Stimulated activated CD8-positive, alpha-beta memory T cell treated with anti-CD3 and anti-CD28 coated beads, Interleukin-7, amount 100 ng/mL, for 1 hour (primary cell): ENCODE data around the gene GNB1L.
"Not testable (repeated sequence)": the region's sequence is repeated elsewhere in the genome, so short reads cannot be mapped to it uniquely, and the experiment has no call there.

Source experiments
- DNase-seq, 2 donors: peaks; one replicate each; pipeline ENCODE4 v3.0.0-alpha.2; 2020; ENCODE audit warnings: low read depth in 2 of 2

Gene GNB1L

DNA sequence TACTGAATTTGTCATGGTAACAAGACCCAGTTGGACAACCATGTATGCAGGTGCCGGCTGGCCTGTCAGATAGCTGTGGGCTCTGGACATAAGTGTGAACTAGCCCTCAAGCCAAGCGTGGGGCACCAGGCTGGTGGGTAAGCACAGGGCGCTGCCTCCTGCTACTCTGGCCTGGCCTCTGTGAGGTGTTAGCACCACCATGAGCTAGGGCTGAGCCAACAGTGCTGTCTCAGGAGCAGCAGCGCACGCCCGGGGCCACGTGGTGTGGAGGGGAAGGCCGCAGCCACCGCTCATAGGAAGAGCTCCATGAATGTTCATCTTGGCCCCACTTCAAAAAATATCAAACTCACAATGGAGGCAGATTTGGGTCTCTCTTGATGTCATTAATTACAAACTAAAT is 35.3 kb upstream of the GNB1L start:
- no peak for DNase-seq

- no peak for DNase-seq
Measured at GRCh38 chr22:19888131-19888746, 33.6 kb upstream of the GNB1L start.

DNA sequence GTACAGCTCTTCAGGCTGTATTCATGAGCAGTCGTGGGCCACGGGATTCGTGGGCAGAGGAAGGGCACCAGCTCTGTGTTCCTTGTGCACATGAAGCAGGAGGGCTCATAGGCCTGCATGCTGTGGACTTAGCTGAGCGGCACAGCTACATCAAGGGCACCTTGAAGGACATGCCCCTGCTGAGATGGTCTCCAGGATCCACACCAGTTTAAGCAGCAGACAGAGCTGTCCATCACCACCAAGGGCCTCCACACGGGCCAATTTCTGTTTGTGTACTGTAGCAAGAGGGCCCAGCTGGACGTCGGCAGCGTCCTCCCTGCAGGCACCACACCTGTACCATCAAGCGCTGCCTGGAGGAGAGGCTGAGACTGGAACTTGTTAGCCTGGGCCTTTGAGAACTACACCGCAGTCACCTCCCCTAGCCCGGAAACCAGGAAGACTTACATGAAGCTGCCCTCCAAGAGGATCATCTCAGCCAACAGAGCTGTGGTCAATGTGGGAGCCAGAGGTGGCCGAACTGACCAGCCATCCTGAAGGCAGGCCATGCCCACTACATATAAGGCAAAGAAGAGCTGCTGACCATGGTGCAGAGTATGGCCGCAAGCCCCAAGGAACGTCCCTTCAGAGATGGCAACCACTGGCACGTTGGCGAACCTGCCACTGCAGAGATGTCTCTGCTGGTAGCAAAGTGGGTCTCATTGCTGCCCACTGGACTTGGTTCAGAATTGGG is 32.7 kb upstream of the GNB1L start:
- no peak for DNase-seq

GRCh38 chr22:19886605-19887255 is 32.1 kb upstream of the GNB1L start:
- no peak for DNase-seq

GRCh38 chr22:19885841-19886592 is 31.3 kb upstream of the GNB1L start:
- DNase-seq, result no peak

DNA sequence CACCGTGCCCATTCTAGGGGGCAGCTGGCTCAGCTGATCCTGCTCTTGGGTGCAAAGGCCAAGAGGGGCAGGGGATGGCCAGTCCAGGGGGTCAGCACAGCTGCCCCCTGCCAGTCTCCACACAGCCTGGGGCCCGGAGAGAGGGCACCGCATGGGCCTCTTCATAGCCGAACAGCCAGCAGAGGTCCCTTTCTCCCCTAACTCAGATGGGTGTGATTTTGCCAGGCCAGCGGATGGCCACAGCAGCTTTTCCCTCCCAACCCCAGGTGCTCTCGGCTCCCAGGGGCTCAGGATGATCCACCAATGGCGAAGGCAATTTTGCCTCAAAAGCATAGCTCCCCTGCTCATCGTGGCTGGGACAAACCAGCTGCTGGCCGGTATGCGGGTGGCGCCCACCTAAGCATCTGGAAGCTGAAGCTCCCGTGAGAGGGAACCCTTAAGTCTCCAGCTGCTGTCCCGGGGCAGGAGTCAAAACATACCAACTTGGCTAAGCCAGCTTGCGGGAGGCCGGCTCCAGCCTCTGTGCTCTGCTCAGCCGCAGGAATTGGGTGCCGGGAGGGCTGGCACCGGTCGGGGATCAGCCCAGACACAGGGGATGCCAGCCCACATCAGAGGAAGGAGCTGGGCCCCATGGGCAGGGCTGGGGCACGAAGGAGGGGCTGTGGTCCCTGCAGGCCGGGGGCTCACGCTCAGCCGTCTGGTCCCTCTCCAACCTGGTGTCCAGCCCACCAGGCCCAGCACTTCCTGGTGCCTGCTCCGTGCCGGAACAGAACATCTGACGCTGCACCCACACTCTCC is 30.5 kb upstream of the GNB1L start:
- no peak for DNase-seq

DNA sequence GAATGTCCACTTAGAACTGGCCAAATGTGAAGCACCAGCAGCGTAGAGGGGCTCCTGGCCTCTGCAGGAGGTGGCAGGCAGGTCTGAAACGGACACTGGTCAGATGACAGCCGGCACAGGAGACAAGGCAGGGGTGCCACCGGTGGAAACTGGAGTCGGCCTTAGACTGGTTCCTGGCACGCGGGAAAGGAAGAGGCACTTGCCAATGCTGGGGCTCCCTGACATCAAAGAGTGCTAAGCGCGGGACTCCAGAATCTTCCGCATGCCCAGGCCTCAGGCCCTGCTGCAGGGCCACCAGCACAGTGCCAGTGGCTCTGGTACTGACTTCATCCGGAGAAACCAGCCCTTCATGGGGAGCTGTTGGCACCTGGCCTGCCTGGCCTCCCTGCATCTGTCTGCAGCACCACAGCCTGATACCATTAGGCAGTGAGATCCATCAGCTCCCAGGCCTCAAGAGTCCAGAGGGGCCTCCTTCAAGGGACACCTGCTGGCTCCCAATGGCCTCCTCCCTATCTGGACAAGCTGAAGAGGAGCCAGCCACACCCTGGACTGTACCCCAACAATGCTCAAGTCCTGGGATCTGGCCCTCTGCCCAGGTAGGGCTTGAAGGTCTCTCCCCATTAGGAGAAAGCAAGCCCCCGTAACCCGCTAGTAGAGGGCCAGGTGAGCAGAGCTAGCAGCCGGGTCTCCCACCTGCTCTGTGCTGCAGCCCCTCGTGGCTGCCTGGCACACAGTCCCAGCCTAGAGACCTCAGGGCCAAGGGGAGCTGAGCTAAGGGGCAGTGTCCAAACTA is 29.7 kb upstream of the GNB1L start:
- no peak for DNase-seq

DNA sequence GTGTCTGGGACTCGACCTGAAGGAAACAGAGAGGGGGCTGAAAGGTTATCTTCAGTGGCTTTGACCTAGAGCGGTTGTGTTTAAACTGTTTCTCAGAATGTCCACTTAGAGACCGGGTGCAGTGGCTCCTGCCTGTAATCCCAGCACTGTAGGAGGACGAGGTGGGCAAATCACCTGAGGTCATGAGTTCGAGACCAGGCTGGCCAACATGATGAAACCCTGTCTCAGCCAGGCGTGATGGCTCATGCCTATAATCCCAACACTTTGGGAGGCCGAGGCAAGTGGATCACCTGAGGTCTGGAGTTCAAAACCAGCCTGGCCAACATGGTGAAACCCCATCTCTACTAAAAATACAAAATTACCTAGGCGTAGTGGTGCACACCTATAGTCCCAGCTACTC is 28.8 kb upstream of the GNB1L start:
- DNase-seq, result not testable (repeated sequence)

DNA sequence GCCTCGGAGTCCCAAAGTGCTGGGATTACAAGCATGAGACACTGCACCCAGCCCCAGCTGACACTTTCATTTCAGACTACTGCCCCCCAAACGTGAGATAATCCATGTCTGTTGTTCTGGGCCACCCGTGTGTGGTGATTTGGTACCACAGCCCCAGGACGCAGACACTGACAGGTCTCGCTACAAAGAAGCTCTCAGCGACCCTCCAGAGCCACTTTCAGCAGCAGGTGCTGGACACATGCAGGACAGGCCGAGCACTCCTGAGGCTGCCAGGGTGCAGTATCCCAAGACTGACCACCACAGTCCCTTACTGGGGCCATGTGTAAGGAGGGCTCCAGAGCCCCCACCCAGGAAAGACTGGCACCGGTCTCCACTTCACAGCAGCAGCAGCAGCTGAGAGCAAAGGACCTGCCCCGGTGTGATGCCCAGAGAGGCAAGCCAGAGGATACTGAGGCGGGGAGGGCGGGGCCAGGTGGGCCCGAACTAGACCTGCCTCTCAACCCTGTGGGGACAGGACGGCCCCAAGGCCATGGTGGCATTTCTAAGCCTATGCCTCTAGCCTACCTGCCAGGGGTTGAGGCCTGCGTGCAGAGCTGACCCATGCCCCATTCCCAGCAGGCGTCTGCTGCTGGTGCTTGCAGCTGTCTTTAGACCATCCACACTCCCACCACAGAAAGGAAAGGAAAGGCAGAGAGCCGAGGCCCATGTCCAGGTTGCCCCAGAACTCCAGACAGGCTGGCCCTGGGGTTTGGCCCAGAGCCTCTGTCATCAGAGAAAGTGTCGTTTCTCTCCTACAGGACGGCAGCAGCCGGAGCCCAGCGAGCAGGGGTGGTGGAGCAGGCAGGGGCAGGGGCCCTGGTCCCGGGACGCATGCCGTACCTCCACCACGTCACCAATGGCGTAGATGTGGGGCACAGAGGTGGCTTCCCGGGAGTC is 28.0 kb upstream of the GNB1L start:
- DNase-seq, result no peak

GRCh38 chr22:19880786-19881569 is 26.3 kb upstream of the GNB1L start:
- no peak for DNase-seq

- no peak for DNase-seq
Measured at GRCh38 chr22:19879992-19880785, 25.5 kb upstream of the GNB1L start.

DNA sequence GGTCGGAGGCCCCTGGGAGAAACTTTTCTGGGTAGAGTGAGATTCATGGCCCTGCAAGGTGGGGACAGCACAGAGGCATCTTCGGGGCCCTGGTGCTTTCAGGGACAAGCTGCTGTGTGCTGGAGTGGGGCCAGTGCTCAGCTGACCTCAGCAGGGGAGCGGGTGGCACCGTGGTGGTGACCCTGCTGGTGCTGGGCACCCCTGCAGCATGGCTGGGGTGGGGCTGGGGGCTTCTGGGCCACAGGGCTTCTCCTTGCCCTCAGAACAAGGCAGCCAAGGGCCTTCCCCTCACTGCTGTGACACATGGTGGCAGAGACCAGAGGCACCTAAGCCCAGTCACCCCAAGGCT is 24.9 kb upstream of the GNB1L start:
- DNase-seq, result no peak

DNA sequence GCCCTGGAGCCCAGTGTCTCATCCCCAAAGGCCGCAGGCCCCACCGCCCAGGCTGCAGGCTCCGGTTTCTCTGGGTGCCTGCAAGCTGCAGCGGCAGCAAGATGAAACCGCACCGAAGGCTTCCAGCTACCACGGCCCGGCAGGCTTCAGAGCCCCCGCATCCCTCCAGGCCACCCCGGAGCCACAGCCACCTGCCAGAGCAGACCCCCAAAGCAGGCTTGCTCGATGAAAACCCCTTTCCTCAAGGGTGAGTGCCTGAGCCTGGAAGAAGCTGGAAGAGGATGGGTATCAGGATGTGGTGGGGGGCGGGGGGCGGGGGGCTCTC is 24.5 kb upstream of the GNB1L start:
- DNase-seq, result no peak

DNA sequence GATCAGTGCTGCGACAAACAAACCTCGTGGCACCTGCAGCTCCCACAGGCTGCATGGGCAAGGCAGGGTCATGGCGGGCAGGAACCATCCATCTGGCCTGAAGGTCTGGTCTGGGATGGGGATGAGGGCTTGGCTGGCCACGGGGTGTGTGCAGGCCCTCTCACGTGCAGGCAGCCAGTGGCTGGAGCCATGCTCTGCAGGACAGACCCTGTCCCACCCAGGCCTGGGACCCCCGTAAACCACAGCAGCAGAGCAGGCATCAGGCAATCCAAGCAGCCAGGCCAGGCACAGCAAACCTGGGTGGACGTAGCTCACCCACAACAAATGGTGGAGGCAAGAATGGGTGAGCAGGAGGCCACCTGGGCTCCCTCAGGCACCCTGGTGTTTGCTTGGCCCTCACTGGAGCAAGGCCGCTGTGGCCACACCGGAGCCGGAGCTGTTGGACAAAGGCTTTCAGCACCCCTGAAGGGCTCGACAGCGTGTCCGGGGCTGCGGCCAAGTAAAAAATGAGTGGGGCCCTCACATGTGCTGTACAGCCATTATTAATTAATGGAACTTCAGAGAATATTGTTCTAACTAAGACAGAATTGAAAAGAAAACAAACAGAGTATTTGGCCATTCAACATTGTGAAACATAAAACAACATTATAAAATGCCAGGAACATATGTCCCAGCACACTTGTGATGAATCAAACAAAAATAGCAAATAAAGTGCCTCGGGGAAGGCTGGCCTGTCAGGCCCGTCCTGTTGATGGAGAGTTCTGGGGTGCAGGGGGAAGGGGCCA is 24.0 kb upstream of the GNB1L start:
- DNase-seq, result no peak

DNA sequence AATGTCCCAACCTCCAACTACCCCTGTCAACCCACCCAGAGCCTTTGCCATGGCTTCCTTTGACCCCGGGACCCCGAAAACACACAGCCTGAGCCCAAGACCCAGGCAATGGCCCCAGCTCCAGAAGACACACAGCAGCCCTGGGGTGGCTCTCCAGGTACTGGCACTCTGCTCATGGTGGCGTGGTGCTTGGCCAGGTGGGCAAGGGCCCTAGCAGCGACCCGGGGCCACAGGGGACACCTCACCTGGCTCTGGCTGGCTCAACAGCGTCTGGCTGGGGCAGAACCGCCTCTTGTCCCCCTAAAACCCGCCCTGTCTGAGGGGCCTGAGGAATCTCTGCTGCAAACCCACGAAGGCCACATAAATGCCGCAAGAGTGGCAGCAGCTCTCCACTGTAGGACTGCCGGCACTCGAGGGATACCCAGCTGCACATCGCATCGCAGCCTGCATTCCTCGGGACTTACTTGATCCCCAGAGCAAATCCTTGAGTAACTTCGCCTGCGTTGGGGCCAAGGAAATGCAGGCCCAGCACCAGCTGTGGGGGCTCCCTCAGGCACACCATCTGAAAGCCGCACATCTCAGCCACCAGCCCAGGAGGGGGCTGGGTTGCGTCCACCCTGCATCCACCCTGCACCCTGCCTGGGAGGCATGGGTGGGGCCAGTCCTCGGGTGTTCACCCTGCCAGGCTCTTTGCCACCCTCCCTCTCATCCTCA is 23.1 kb upstream of the GNB1L start:
- DNase-seq, result no peak

- no peak for DNase-seq
Measured at GRCh38 chr22:19876941-19877625, 22.4 kb upstream of the GNB1L start.
